Activated T-helper 1 cell treated with anti-CD3 and anti-CD28 coated beads, Interleukin-12 subunit alpha, Interleukin-12 subunit beta, Interleukin-2, Interleukin-4 antibody, amounts not matched to agents 30 ng/mL and 10 ng/mL and 1 ng/mL, durations not matched to agents 14 hours and 24 hours and 36 hours (primary cell): Measurements from ENCODE around the gene DDX24. TPM values are rescaled to one million over a fixed set of nuclear protein-coding genes. Genes with fewer than 3 reads are reported as not detected.

Experiments
- DNase-seq: peaks from one replicate; pipeline ENCODE4 v3.0.0; 2021; ENCODE audit warnings: low spot score
- H3K27ac Mint-ChIP-seq: one replicate; pipeline ENCODE4 v1.8.0; 2021; ENCODE audit warnings: mild to moderate bottlenecking, mixed read lengths
- H3K27me3 Mint-ChIP-seq: one replicate; pipeline ENCODE4 v1.8.0; 2022; ENCODE audit warnings: mild to moderate bottlenecking, moderate library complexity, mixed read lengths; ENCODE audit not compliant: insufficient read depth
- H3K36me3 Mint-ChIP-seq: one replicate; pipeline ENCODE4 v1.8.0; 2021; ENCODE audit warnings: low read depth, mixed read lengths
- H3K4me1 Mint-ChIP-seq: one replicate; pipeline ENCODE4 v1.8.0; 2021; ENCODE audit warnings: low read depth, mixed read lengths
- H3K4me3 Mint-ChIP-seq: one replicate; pipeline ENCODE4 v1.8.0; 2021; ENCODE audit warnings: mild to moderate bottlenecking, moderate library complexity, mixed read lengths
- H3K9me3 Mint-ChIP-seq: one replicate; pipeline ENCODE4 v1.8.0; 2021; ENCODE audit warnings: mixed read lengths
- intact Hi-C: fragments of 100-400 bp; cut with micrococcal nuclease; formaldehyde crosslinking; loops from one replicate; pipeline ENCODE4 v1.15.1; 2024
- total RNA-seq: library from RNA; stranded (reverse); gene quantifications from 2 replicates; pipeline ENCODE4 v1.2.3, GENCODE V29; 2022

Gene DDX24
- total RNA-seq, 1 donor from 2014 or later = 271 TPM

GRCh38 chr14:94016446-94016976 is 64.5 kb downstream of the DDX24 start:
- Mint-ChIP-seq H3K36me3 (peaks cover 2% of the 10 kb centered on the region), H3K4me1 (peaks cover 27% of the 10 kb centered on the region), H3K27me3 (peaks cover 22% of the 10 kb centered on the region), H3K4me3 (no peak overlapping the region), H3K9me3 (no peaks in the 10 kb centered on the region), H3K27ac (no peak overlapping the region)
- intact Hi-C loops = no loop called here
- no peak for DNase-seq

DNA sequence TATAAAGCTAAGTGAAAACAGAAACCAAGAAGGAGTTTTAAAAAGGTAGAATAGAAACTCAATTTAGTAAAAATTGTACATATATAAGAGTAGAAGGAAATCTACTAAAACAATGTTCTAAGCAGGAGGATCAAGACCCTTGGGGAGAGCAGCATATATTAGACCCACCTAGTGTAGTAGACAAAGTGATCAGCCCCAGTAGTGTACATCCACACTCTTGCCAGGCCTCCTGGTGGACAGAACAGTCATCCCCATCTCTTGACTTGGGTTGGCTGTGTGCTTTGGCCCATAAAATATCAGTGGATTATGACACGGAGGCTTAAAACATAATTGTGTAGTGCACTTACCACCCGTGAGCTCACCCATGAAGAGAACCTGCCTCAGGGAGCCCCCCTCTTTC is 65.8 kb downstream of the DDX24 start:
- no peak overlapping the region for H3K27ac Mint-ChIP-seq
- no peak overlapping the region for H3K4me3 Mint-ChIP-seq
- H3K36me3 Mint-ChIP-seq = no peaks in the 10 kb centered on the region
- intact Hi-C loops = no loop called here
- no peaks in the 10 kb centered on the region for H3K9me3 Mint-ChIP-seq
- H3K27me3 Mint-ChIP-seq = peaks cover 22% of the 10 kb centered on the region
- no peak for DNase-seq
- H3K4me1 Mint-ChIP-seq = peaks cover 27% of the 10 kb centered on the region

DNA sequence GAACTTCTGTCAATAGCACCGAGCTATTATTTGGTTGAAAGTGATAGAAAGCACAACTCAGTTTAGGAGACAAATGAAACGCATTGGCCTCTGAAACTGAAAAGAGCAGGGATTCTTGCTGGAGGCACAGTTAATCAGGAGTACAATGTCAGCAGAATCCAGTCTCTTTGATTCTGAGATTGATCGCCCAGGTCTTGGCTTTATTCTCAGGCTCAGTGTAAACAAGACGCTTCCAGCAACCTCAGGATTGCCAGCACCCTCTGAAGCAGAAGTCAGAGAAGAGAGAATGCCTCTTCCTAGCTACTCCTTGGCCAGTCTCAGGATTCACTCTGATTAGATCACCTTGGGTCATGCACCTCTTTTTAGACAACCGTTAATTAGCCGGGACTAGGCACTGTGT is 66.6 kb downstream of the DDX24 start:
- no peak for DNase-seq
- Mint-ChIP-seq H3K4me3 (no peak overlapping the region), H3K36me3 (peaks cover 1% of the 10 kb centered on the region), H3K4me1 (peaks cover 35% of the 10 kb centered on the region), H3K27ac (no peak overlapping the region), H3K27me3 (peaks cover 21% of the 10 kb centered on the region), H3K9me3 (no peaks in the 10 kb centered on the region)
- intact Hi-C loops = no loop called here

GRCh38 chr14:94011795-94012194 is 69.2 kb downstream of the DDX24 start:
- intact Hi-C loops = loop anchor here (1.0 kb wide), 1 partner anchor 10 kb away; no protein-coding TSS in a partner anchor
- Mint-ChIP-seq H3K4me3 (peak overlapping the region; percentile 37), H3K27ac (peak overlapping the region; percentile 18), H3K9me3 (no peaks in the 10 kb centered on the region), H3K36me3 (peaks cover 1% of the 10 kb centered on the region), H3K27me3 (peaks cover 15% of the 10 kb centered on the region), H3K4me1 (peaks cover 53% of the 10 kb centered on the region)
- DNase-seq = peak; percentile 21

GRCh38 chr14:94010625-94011024 is 70.4 kb downstream of the DDX24 start:
- Mint-ChIP-seq H3K4me1 (peaks cover 53% of the 10 kb centered on the region), H3K4me3 (peak overlapping the region; percentile 12), H3K9me3 (no peaks in the 10 kb centered on the region), H3K27me3 (peaks cover 15% of the 10 kb centered on the region), H3K27ac (no peak overlapping the region), H3K36me3 (peaks cover 1% of the 10 kb centered on the region)
- no peak for DNase-seq
- intact Hi-C loops = no loop called here

GRCh38 chr14:94009767-94010166 is 71.2 kb downstream of the DDX24 start:
- no peaks in the 10 kb centered on the region for H3K9me3 Mint-ChIP-seq
- intact Hi-C loops = no loop called here
- H3K27me3 Mint-ChIP-seq = peaks cover 10% of the 10 kb centered on the region
- H3K36me3 Mint-ChIP-seq = peaks cover 1% of the 10 kb centered on the region
- H3K27ac Mint-ChIP-seq = peak overlapping the region; percentile 77
- DNase-seq = no peak
- peaks cover 58% of the 10 kb centered on the region for H3K4me1 Mint-ChIP-seq
- peak overlapping the region; percentile 57 for H3K4me3 Mint-ChIP-seq

GRCh38 chr14:94008234-94008633 is 72.8 kb downstream of the DDX24 start:
- peaks cover 58% of the 10 kb centered on the region for H3K4me1 Mint-ChIP-seq
- no peak overlapping the region for H3K4me3 Mint-ChIP-seq
- no peaks in the 10 kb centered on the region for H3K9me3 Mint-ChIP-seq
- intact Hi-C loops = no loop called here
- H3K27ac Mint-ChIP-seq = no peak overlapping the region
- peaks cover under 1% of the 10 kb centered on the region for H3K27me3 Mint-ChIP-seq
- DNase-seq = no peak
- peaks cover 1% of the 10 kb centered on the region for H3K36me3 Mint-ChIP-seq

DNA sequence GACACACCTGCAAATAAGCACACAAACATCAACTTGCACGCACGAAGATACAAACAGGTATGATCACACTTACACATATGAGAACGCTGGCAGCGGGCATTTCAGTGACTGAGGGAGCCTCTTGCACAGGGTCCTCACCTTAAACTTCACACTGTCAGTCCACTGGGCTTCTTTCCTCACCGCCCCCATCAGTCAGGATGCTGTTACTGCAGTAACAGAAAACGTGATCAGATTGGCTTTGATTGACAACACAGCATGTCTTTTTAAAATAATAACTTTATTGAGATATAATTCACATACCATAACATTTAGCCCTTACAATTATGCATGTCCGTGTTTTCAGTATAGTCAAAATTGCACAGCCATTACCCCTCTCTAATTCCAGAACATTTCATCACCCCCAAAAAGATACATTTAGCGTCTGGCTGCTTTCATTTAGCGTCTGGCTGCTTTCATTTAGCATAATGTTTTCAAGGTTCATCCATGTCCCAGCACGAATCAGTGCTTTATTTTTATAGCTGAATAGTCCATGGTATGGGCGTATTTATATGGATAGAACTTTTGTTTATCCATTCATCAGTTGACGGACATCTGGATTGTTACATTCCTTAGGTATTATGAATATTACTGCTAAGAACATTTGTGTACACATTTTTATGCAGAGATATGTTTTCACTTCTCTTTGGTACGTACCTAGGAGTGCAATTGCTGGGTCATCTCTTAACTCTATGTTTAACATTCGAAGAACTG is 75.5 kb downstream of the DDX24 start:
- Mint-ChIP-seq H3K4me3 (no peak overlapping the region), H3K9me3 (no peaks in the 10 kb centered on the region), H3K27me3 (no peaks in the 10 kb centered on the region), H3K4me1 (peaks cover 45% of the 10 kb centered on the region), H3K36me3 (peaks cover 1% of the 10 kb centered on the region), H3K27ac (no peak overlapping the region)
- intact Hi-C loops = loop anchor here (2.0 kb wide), 1 partner anchor 21 kb away; the partner anchor contains the start of gene OTUB2
- no peak for DNase-seq

GRCh38 chr14:94004015-94004414 is 77.0 kb downstream of the DDX24 start:
- H3K4me3 Mint-ChIP-seq = no peak overlapping the region
- H3K4me1 Mint-ChIP-seq = peaks cover 44% of the 10 kb centered on the region
- no peak overlapping the region for H3K27ac Mint-ChIP-seq
- DNase-seq = no peak
- intact Hi-C loops = loop anchor here (2.0 kb wide), 1 partner anchor 23 kb away; the partner anchor contains the start of gene OTUB2
- H3K9me3 Mint-ChIP-seq = no peaks in the 10 kb centered on the region
- no peaks in the 10 kb centered on the region for H3K36me3 Mint-ChIP-seq
- H3K27me3 Mint-ChIP-seq = no peaks in the 10 kb centered on the region

- DNase-seq = no peak
- intact Hi-C loops = no loop called here
- H3K36me3 Mint-ChIP-seq = no peaks in the 10 kb centered on the region
- H3K27ac Mint-ChIP-seq = no peak overlapping the region
- H3K27me3 Mint-ChIP-seq = no peaks in the 10 kb centered on the region
- H3K9me3 Mint-ChIP-seq = no peaks in the 10 kb centered on the region
- H3K4me3 Mint-ChIP-seq = no peak overlapping the region
- peaks cover 41% of the 10 kb centered on the region for H3K4me1 Mint-ChIP-seq
These were observed 77.6 kb downstream of the DDX24 start for GRCh38 chr14:94003397-94003796.

GRCh38 chr14:94001501-94002396 is 79.3 kb downstream of the DDX24 start:
- peaks cover 39% of the 10 kb centered on the region for H3K4me1 Mint-ChIP-seq
- peak overlapping the region; percentile 1 for H3K4me3 Mint-ChIP-seq
- no peaks in the 10 kb centered on the region for H3K9me3 Mint-ChIP-seq
- peak overlapping the region; percentile 36 for H3K27ac Mint-ChIP-seq
- intact Hi-C loops = loop anchor here (1.0 kb wide), 4 partner anchors 23 to 135 kb away; no protein-coding TSS in a partner anchor
- H3K36me3 Mint-ChIP-seq = no peaks in the 10 kb centered on the region
- peak; percentile 56 for DNase-seq
- peaks cover 2% of the 10 kb centered on the region for H3K27me3 Mint-ChIP-seq

DNA sequence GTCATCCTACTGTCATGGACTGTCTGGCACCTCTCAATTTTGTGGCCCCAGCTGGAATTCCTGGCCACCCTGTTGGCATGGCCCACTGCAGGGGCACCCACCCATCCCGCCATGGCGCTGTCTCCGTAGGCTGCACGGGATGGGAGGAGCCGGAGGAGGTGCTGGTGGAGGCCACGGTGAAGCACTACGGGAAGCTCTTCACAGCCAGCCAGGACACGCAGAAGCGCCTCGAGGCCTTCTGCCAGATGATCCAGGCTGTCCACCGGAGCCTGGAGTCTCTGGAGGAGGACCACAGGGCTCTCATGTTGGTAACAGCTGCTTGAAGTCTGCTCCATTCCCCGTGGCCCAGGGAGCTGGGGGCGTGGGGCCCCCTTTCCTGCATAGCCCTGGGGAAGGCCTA is 80.0 kb downstream of the DDX24 start:
- Mint-ChIP-seq H3K36me3 (no peaks in the 10 kb centered on the region), H3K27ac (no peak overlapping the region), H3K4me3 (no peak overlapping the region), H3K4me1 (peaks cover 40% of the 10 kb centered on the region), H3K27me3 (peaks cover 4% of the 10 kb centered on the region), H3K9me3 (no peaks in the 10 kb centered on the region)
- intact Hi-C loops = loop anchor here (1.0 kb wide), 3 partner anchors 23 to 62 kb away; no protein-coding TSS in a partner anchor
- DNase-seq = no peak
